ENCODE data around the gene KIAA0408.

KIAA0408 gene

DNA sequence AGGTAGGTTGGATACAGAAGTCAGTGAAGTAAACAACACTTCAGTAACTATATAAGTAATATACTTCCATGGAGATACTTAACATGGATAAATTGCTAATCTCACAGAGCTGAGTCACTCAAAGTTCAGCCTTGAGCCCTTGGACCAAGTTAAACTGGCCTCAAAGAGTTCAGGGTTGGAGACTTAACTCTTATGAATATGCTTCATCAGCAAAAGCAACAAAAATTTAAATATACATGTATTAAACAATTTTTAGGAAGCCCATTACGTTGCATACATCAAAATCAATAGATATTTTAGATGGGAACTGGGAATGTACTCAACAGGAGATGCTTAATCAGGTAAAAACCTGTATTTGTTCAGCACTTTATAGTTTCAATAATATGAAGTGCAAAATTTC, 47.7 kb upstream of the KIAA0408 start (continued):
- TF ChIP-seq ZIC2 (tag by site-specific recombination; IDR thresholded peaks at IDR 0.05) (no peak), ZNF211 (tag by site-specific recombination; IDR thresholded peaks at IDR 0.05; ENCODE audit: low read depth) (no peak), ZNF513 (tag by site-specific recombination; IDR thresholded peaks at IDR 0.05) (no peak), GFI1B (tag by site-specific recombination; IDR thresholded peaks at IDR 0.05) (no peak), ZNF560 (tag by site-specific recombination; IDR thresholded peaks at IDR 0.05; ENCODE audit: borderline replicate concordance) (no peak)
- TF ChIP-seq, protein P1, sequence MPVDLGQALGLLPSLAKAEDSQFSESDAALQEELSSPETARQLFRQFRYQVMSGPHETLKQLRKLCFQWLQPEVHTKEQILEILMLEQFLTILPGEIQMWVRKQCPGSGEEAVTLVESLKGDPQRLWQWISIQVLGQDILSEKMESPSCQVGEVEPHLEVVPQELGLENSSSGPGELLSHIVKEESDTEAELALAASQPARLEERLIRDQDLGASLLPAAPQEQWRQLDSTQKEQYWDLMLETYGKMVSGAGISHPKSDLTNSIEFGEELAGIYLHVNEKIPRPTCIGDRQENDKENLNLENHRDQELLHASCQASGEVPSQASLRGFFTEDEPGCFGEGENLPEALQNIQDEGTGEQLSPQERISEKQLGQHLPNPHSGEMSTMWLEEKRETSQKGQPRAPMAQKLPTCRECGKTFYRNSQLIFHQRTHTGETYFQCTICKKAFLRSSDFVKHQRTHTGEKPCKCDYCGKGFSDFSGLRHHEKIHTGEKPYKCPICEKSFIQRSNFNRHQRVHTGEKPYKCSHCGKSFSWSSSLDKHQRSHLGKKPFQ (tag by site-specific recombination; IDR thresholded peaks at IDR 0.05) = no peak

DNA sequence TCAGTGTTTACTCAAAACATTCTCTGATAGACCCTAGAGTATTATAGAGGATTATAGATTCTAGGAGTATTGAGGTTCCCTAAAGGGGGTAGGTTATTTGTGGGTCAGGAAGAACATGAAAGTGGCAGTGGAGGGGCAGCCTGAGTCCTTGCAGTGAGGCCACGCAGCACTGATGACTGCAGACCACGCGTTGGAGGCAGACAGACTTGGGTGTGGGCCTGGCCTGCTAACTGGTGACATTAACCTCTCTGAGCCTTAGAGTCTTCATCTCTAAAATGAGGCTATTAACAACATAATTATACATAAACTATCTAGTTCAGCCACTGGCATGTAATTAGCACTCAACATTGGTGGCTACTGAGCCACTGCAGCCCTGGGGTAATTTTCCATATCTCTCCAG, 43.8 kb upstream of the KIAA0408 start:
- Histone ChIP-seq H3K4me3 (ENCODE audit: low read depth, low read length) (no peak overlapping the region), H3K27ac (ENCODE audit: extremely low read depth, low read depth, low read length) (no peak overlapping the region), H3K4me1 (ENCODE audit: control insufficient read depth, insufficient read depth, low read length) (no peaks in the 10 kb centered on the region), H3K9me3 (ENCODE audit: control insufficient read depth, insufficient read depth, low read depth, low read length) (no peaks in the 10 kb centered on the region), H3K36me3 (ENCODE audit: control insufficient read depth in 2 of 2, insufficient read depth in 1 of 2, low read length in 2 of 2) (no peaks in the 10 kb centered on the region)
- TF ChIP-seq GFI1B (tag by site-specific recombination; IDR thresholded peaks at IDR 0.05) (no peak), ZNF416 (tag by site-specific recombination; IDR thresholded peaks at IDR 0.05) (no peak), HIC1 (tag by site-specific recombination; IDR thresholded peaks at IDR 0.05) (no peak), GLIS1 (tag by site-specific recombination; IDR thresholded peaks at IDR 0.05) (no peak), ZNF148 (tag by site-specific recombination; IDR thresholded peaks at IDR 0.05; ENCODE audit: borderline replicate concordance) (no peak), ZSCAN23 (tag by site-specific recombination; IDR thresholded peaks at IDR 0.05) (no peak), ZNF221 (tag by site-specific recombination; IDR thresholded peaks at IDR 0.05; ENCODE audit: borderline replicate concordance) (no peak), ZNF112 (tag by site-specific recombination; IDR thresholded peaks at IDR 0.05) (no peak), ZNF174 (tag by site-specific recombination; IDR thresholded peaks at IDR 0.05) (no peak), ZEB2 (tag by site-specific recombination; IDR thresholded peaks at IDR 0.05) (no peak), OVOL3 (tag by site-specific recombination; IDR thresholded peaks at IDR 0.05) (no peak), ZNF658 (tag by site-specific recombination; IDR thresholded peaks at IDR 0.05) (no peak), ZNF362 (tag by site-specific recombination; IDR thresholded peaks at IDR 0.05) (no peak)
- TF ChIP-seq, protein P2, sequence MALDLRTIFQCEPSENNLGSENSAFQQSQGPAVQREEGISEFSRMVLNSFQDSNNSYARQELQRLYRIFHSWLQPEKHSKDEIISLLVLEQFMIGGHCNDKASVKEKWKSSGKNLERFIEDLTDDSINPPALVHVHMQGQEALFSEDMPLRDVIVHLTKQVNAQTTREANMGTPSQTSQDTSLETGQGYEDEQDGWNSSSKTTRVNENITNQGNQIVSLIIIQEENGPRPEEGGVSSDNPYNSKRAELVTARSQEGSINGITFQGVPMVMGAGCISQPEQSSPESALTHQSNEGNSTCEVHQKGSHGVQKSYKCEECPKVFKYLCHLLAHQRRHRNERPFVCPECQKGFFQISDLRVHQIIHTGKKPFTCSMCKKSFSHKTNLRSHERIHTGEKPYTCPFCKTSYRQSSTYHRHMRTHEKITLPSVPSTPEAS (tag by site-specific recombination; IDR thresholded peaks at IDR 0.05) = no peak
- CTCF ChIA-PET = interaction anchor here (0.7 to 1.2 kb wide), 2 partner anchors 14 to 109 kb away, joined by 3 to 7 read pairs; no protein-coding TSS in a partner anchor
- POLR2A ChIA-PET = no interaction called here
